Loucy (cell line): Measurements from ENCODE around the gene RCC2.

Source experiments
- H2AFZ ChIP-seq: fragments of 200-600 bp; sonication (generic); 2 replicates; pipeline ENCODE4 v1.6.0; 2016; ENCODE audit warnings: antibody characterized with exemption, mild to moderate bottlenecking, low read length, moderate library complexity
- H3F3A ChIP-seq: fragments of 200-600 bp; 2 replicates; pipeline ENCODE4 v1.6.0; 2016; ENCODE audit warnings: antibody characterized with exemption, low read depth, mild to moderate bottlenecking
- H3K27me3 ChIP-seq: fragments of 200-600 bp; sonication (generic); 2 replicates; pipeline ENCODE4 v1.6.1; 2014; ENCODE audit warnings: low read length, mild to moderate bottlenecking; ENCODE audit not compliant: insufficient read depth, poor library complexity, severe bottlenecking
- H3K36me3 ChIP-seq: fragments of 200-600 bp; sonication (generic); 2 replicates; pipeline ENCODE4 v1.6.1; 2016; ENCODE audit warnings: low read length; ENCODE audit not compliant: insufficient read depth
- H3K4me1 ChIP-seq: fragments of 200-600 bp; sonication (generic); 2 replicates; pipeline ENCODE4 v1.5.1; 2014; ENCODE audit warnings: low read length, mild to moderate bottlenecking; ENCODE audit not compliant: insufficient read depth, poor library complexity, severe bottlenecking
- H3K4me2 ChIP-seq: fragments of 200-600 bp; sonication (generic); 2 replicates; pipeline ENCODE4 v1.6.0; 2014; ENCODE audit warnings: antibody characterized with exemption, low read length, low read depth, mild to moderate bottlenecking; ENCODE audit not compliant: poor library complexity, severe bottlenecking
- H3K4me3 ChIP-seq: fragments of 200-600 bp; sonication (generic); 2 replicates; pipeline ENCODE4 v1.5.1; 2014; ENCODE audit warnings: low read length, mild to moderate bottlenecking, mixed read lengths; ENCODE audit not compliant: poor library complexity, severe bottlenecking
- H3K79me2 ChIP-seq: fragments of 200-600 bp; sonication (generic); 2 replicates; pipeline ENCODE4 v1.6.1; 2014; ENCODE audit warnings: low read length; ENCODE audit not compliant: insufficient read depth
- H3K9ac ChIP-seq: fragments of 200-600 bp; sonication (generic); 2 replicates; pipeline ENCODE4 v1.6.0; 2014; ENCODE audit warnings: mild to moderate bottlenecking, low read depth, low read length, moderate library complexity; ENCODE audit not compliant: poor library complexity, severe bottlenecking
- H3K9me2 ChIP-seq: fragments of 200-600 bp; sonication (generic); replicated peaks from 2 replicates; pipeline ENCODE4 v1.6.1; 2016; ENCODE audit warnings: low read depth, low read length, mixed read lengths
- H3K9me3 ChIP-seq: fragments of 200-600 bp; sonication (generic); 2 replicates; pipeline ENCODE4 v1.6.1; 2014; ENCODE audit warnings: mild to moderate bottlenecking, antibody characterized with exemption, low read length, low read depth; ENCODE audit not compliant: insufficient read depth
- H4K20me1 ChIP-seq: fragments of 200-600 bp; sonication (generic); 2 replicates; pipeline ENCODE4 v1.6.0; 2014; ENCODE audit warnings: antibody characterized with exemption, low read length, mild to moderate bottlenecking; ENCODE audit not compliant: insufficient read depth, poor library complexity, severe bottlenecking
- CTCF ChIP-seq: fragments of 200-600 bp; sonication (generic); conservative IDR thresholded peaks from 2 replicates; pipeline ENCODE4 v1.5.1; 2014; ENCODE audit warnings: mild to moderate bottlenecking, antibody characterized with exemption, low read length
- EZH2phosphoT487 ChIP-seq: fragments of 200-600 bp; IDR thresholded peaks from 2 replicates; pipeline ENCODE4 v1.6.1; 2018; ENCODE audit warnings: antibody characterized with exemption, mild to moderate bottlenecking, moderate library complexity, borderline replicate concordance

RCC2 gene

GRCh38 chr1:17462669-17463068, 23.2 kb upstream of the RCC2 start:
- H3F3A ChIP-seq = no peaks in the 10 kb centered on the region
- no peak overlapping the region for H3K9ac ChIP-seq
- TF ChIP-seq EZH2phosphoT487 = no peak
- no peak for TF ChIP-seq CTCF
- no peaks in the 10 kb centered on the region for H3K9me3 ChIP-seq
- no peaks in the 10 kb centered on the region for H3K9me2 ChIP-seq
- no peaks in the 10 kb centered on the region for H4K20me1 ChIP-seq
- no peaks in the 10 kb centered on the region for H3K4me1 ChIP-seq
- H3K36me3 ChIP-seq = no peaks in the 10 kb centered on the region
- H3K79me2 ChIP-seq = no peaks in the 10 kb centered on the region
- no peak overlapping the region for H2AFZ ChIP-seq
- H3K4me3 ChIP-seq = no peak overlapping the region
- no peak overlapping the region for H3K4me2 ChIP-seq
- H3K27me3 ChIP-seq = no peaks in the 10 kb centered on the region

GRCh38 chr1:17460219-17460618, 20.7 kb upstream of the RCC2 start:
- H3K9ac ChIP-seq = no peak overlapping the region
- no peaks in the 10 kb centered on the region for H3K4me1 ChIP-seq
- H3K4me2 ChIP-seq = no peak overlapping the region
- no peaks in the 10 kb centered on the region for H3K79me2 ChIP-seq
- H3K36me3 ChIP-seq = no peaks in the 10 kb centered on the region
- no peak for TF ChIP-seq EZH2phosphoT487
- no peak for TF ChIP-seq CTCF
- no peak overlapping the region for H2AFZ ChIP-seq
- no peaks in the 10 kb centered on the region for H3K9me2 ChIP-seq
- no peaks in the 10 kb centered on the region for H3K27me3 ChIP-seq
- no peaks in the 10 kb centered on the region for H3K9me3 ChIP-seq
- H3F3A ChIP-seq = no peaks in the 10 kb centered on the region
- H4K20me1 ChIP-seq = no peaks in the 10 kb centered on the region
- H3K4me3 ChIP-seq = no peak overlapping the region

- no peaks in the 10 kb centered on the region for H3K4me1 ChIP-seq
- H2AFZ ChIP-seq = no peak overlapping the region
- no peaks in the 10 kb centered on the region for H3K9me3 ChIP-seq
- H3K36me3 ChIP-seq = no peaks in the 10 kb centered on the region
- no peak overlapping the region for H3K4me3 ChIP-seq
- H3K4me2 ChIP-seq = no peak overlapping the region
- H4K20me1 ChIP-seq = no peaks in the 10 kb centered on the region
- no peaks in the 10 kb centered on the region for H3F3A ChIP-seq
- no peaks in the 10 kb centered on the region for H3K27me3 ChIP-seq
- TF ChIP-seq CTCF (no peak), EZH2phosphoT487 (no peak)
- no peaks in the 10 kb centered on the region for H3K9me2 ChIP-seq
- no peaks in the 10 kb centered on the region for H3K79me2 ChIP-seq
- no peak overlapping the region for H3K9ac ChIP-seq
Measured at GRCh38 chr1:17458794-17459193, 19.3 kb upstream of the RCC2 start.
